Mucosa of rectum (tissue), 2 donors: ENCODE data around the gene PRAMEF8.
"Not testable (repeated sequence)": the region's sequence is repeated elsewhere in the genome, so short reads cannot be mapped to it uniquely, and the experiment has no call there.

Experiments used
- H3K27ac ChIP-seq, 2 donors: one replicate each; pipeline ENCODE4 v1.7.0; 2013; ENCODE audit warnings: inconsistent platforms in 2 of 2, low read depth in 2 of 2, low read length in 2 of 2
- H3K27me3 ChIP-seq, 2 donors: one replicate each; pipeline ENCODE4 v1.7.0; 2013; ENCODE audit warnings: low read length in 2 of 2; ENCODE audit not compliant: control insufficient read depth in 2 of 2, insufficient read depth in 2 of 2
- H3K36me3 ChIP-seq, 2 donors: one replicate each; pipeline ENCODE4 v1.7.0; 2013; ENCODE audit warnings: low read length in 2 of 2; ENCODE audit not compliant: control insufficient read depth in 2 of 2, insufficient read depth in 2 of 2
- H3K4me1 ChIP-seq, 2 donors: one replicate each; pipeline ENCODE4 v1.7.0; 2013; ENCODE audit warnings: low read length in 2 of 2, mild to moderate bottlenecking in 1 of 2; ENCODE audit not compliant: control insufficient read depth in 2 of 2, insufficient read depth in 2 of 2
- H3K4me3 ChIP-seq, 2 donors: one replicate each; pipeline ENCODE4 v1.7.0; 2013; ENCODE audit warnings: low read length in 2 of 2
- H3K9ac ChIP-seq, 2 donors: one replicate each; pipeline ENCODE4 v1.7.0; 2013; ENCODE audit warnings: low read length in 2 of 2, low read depth in 1 of 2, mild to moderate bottlenecking in 1 of 2
- H3K9me3 ChIP-seq, 2 donors: one replicate each; pipeline ENCODE4 v1.7.0; 2013; ENCODE audit warnings: low read length in 2 of 2; ENCODE audit not compliant: control insufficient read depth in 2 of 2
- donor health status: healthy.
- donor health status: Normal muscosa, but diverticular disease.

Gene PRAMEF8

GRCh38 chr1:13285037-13285436, at the start of gene PRAMEF8:
PRAMEF8 (minus strand) TSS chr1:13285137; CDS start chr1:13284091, 1,046 bp downstream.
- not testable (repeated sequence) for H3K27ac ChIP-seq

DNA sequence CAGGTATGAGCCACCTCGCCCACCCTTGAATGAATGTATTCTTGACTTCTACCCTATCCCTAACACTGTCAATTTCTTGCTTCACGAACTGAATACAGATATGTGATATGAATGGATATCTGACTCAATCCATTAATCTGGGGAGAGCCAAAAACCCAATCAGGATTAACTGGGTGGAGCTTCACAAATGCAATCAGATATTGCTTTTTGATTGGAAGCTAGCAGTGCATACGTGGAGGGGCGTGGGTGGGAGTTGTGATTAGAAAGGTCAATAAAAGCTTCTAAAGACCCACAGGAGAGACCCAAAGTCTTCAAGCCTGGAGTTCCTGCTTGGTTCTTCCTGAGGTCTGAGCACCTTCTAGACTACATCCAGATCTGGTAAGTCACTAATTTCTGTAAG, 30.3 kb upstream of the PRAMEF8 start, which contains the start of gene PRAMEF15:
Gene PRAMEF15, plus strand, starts transcription at position 301 of the 400 bp plus-strand sequence. CDS start 2,827 bp downstream, outside the sequence.
- not testable (repeated sequence) for H3K27ac ChIP-seq, H3K4me1 ChIP-seq, H3K9me3 ChIP-seq, H3K36me3 ChIP-seq, H3K9ac ChIP-seq, H3K4me3 ChIP-seq, H3K27me3 ChIP-seq

More at GRCh38 chr1:13285037-13285436, at the start of gene PRAMEF8:
- not testable (repeated sequence) for H3K9me3 ChIP-seq, H3K4me3 ChIP-seq, H3K9ac ChIP-seq, H3K4me1 ChIP-seq, H3K27me3 ChIP-seq, H3K36me3 ChIP-seq

DNA sequence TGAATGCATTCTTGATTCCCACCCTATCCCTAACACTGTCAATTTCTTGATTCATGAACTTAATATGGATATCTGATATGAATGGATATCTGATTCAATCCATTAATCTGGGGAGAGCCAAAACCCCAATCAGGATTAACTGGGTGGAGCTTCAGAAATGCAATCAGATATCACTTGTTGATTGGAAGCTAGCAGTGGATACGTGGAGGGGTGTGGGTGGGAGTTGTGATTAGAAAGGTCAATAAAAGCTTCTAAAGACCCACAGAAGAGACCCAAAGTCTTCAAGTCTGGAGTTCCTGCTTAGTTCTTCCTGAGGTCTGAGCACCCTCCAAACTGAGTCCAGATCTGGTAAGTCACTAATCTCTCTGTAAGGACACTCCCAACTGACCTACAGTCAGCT, 18.3 kb upstream of the PRAMEF8 start, which contains the start of gene PRAMEF33:
Gene PRAMEF33, plus strand, starts transcription at position 301 of the 400 bp plus-strand sequence. CDS start 2,416 bp downstream, outside the sequence.
- not testable (repeated sequence) for H3K27ac ChIP-seq, H3K4me1 ChIP-seq, H3K36me3 ChIP-seq, H3K9me3 ChIP-seq, H3K4me3 ChIP-seq, H3K9ac ChIP-seq, H3K27me3 ChIP-seq

DNA sequence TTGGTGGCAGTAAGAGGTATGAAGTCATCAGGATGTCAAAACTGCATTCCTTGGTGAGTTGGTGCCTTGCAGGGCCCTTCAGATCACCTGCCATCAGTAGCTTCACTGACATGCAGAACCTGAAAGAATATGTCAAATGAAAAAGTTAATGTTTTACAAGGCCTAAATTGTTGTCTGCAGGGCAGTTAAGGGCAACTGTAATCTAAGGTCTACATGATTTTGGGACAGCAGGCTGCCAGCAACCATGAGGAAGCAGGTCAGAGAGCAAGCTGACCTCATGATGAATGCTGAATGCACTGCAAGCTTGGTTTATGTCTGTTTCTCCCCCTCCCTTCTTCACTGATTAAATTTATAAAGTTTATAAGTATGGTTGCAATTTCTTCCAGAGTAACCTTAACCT, 17.3 kb upstream of the PRAMEF8 start:
- not testable (repeated sequence) for H3K36me3 ChIP-seq, H3K27ac ChIP-seq, H3K9ac ChIP-seq, H3K4me1 ChIP-seq, H3K27me3 ChIP-seq, H3K4me3 ChIP-seq, H3K9me3 ChIP-seq

DNA sequence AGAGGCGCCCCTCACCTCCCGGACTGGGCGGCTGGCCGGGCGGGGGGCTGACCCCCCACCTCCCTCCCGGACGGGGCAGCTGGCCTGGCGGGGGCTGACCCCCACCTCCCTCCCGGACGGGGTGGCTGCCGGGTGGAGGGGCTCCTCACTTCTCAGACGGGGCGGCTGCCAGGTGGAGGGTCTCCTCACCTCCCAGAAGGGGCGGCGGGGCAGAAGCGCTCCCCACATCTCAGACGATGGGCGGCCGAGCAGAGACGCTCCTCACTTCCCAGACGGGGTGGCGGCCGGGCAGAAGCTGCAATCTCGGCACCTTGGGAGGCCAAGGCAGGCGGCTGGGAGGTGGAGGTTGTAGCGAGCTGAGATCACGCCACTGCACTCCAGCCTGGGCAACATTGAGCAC, 13.8 kb upstream of the PRAMEF8 start:
- not testable (repeated sequence) for H3K9me3 ChIP-seq, H3K4me3 ChIP-seq, H3K27me3 ChIP-seq, H3K36me3 ChIP-seq, H3K4me1 ChIP-seq, H3K9ac ChIP-seq, H3K27ac ChIP-seq

GRCh38 chr1:13297216-13297931, 12.4 kb upstream of the PRAMEF8 start:
- not testable (repeated sequence) for H3K27ac ChIP-seq, H3K9ac ChIP-seq, H3K9me3 ChIP-seq, H3K27me3 ChIP-seq, H3K4me3 ChIP-seq, H3K4me1 ChIP-seq, H3K36me3 ChIP-seq

GRCh38 chr1:13289030-13289429, 4.1 kb upstream of the PRAMEF8 start:
- H3K9ac ChIP-seq, H3K36me3 ChIP-seq, H3K4me1 ChIP-seq, H3K27ac ChIP-seq, H3K4me3 ChIP-seq, H3K9me3 ChIP-seq, H3K27me3 ChIP-seq: not testable (repeated sequence)

DNA sequence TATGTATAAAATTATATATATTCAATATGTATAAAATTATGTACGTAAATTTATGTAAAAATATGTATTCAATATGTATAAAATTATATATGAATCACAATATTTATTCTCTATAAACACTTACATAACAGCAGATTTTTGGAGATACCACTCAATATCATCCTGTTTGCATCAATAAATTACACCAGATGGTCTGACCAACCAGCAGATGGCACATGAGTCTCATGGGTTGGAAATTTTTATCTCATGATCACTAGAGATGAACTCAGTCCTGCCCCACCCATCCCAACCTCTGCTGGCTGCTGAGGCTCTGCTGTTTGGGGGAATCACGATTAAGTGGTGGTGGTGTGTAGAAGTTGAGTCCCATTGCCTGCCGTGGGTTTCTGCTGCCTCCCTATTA, 5.3 kb downstream of the PRAMEF8 start:
- not testable (repeated sequence) for H3K4me1 ChIP-seq, H3K27me3 ChIP-seq, H3K9ac ChIP-seq, H3K4me3 ChIP-seq, H3K27ac ChIP-seq, H3K9me3 ChIP-seq, H3K36me3 ChIP-seq

DNA sequence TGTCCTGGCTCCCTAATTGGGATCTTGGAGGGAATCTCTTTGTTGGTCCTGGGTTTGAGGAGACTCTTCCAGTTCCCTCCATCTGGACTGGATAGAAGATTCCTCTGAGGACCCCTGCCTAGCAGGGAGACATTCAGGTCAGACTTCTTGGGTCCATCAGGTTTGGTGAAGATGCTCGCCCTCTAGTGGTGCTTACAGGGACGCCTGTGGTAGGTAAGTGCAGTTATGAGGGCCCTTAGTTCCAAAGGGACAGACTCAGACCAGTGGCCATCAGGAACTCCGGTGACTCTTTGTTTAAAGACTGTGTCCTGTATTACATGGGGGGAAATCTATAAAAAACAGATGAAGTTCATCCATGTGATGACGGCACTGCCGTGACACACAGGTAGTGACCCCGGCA, 7.9 kb downstream of the PRAMEF8 start:
- H3K9ac ChIP-seq, H3K4me1 ChIP-seq, H3K9me3 ChIP-seq, H3K36me3 ChIP-seq, H3K4me3 ChIP-seq, H3K27ac ChIP-seq, H3K27me3 ChIP-seq: not testable (repeated sequence)

DNA sequence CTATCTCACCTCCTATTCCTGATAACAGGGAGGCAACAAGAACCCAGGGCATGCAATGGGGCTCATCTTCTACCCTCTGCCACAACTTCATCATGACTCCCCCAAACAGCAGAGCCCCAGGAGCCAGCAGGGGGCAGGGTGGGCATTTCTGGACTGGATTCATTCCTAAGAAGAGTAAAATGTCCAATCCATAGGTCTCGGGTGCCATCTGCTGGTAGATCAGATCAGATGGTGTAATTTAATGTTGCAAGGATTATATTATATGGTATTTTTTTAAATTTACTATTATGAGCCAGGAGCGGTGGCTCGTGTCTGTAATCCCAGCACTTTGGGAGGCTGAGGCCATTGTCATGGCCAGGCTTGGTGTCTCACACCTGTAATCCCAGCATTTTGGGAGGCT, 19.8 kb downstream of the PRAMEF8 start:
- not testable (repeated sequence) for H3K4me1 ChIP-seq, H3K4me3 ChIP-seq, H3K9me3 ChIP-seq, H3K27ac ChIP-seq, H3K9ac ChIP-seq, H3K36me3 ChIP-seq, H3K27me3 ChIP-seq

DNA sequence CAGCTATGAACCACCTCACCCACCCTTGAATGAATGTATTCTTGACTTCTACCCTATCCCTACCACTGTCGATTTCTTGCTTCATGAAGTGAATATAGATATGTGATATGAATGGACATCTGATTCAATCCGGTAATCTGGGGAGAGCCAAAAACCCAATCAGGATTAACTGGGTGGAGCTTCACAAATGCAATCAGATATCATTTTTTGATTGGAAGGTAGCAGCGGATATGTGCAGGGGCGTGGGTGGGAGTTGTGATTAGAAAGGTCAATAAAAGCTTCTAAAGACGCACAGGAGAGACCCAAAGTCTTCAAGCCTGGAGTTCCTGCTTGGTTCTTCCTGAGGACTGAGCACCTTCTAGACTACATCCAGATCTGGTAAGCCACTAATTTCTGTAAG, 31.0 kb downstream of the PRAMEF8 start, which contains the start of gene PRAMEF5:
Gene PRAMEF5, plus strand, starts transcription at position 301 of the 400 bp plus-strand sequence. CDS start 5,071 bp downstream, outside the sequence.
- not testable (repeated sequence) for H3K36me3 ChIP-seq, H3K27ac ChIP-seq, H3K4me3 ChIP-seq, H3K9me3 ChIP-seq, H3K4me1 ChIP-seq, H3K9ac ChIP-seq, H3K27me3 ChIP-seq
